NCI-H82 (cell line): ENCODE data around the gene SEMA6B.

Experiments
- DNase-seq: peaks from one replicate; lab custom pipeline; 2025; lab: John Stamatoyannopoulos, UW

Gene SEMA6B

DNA sequence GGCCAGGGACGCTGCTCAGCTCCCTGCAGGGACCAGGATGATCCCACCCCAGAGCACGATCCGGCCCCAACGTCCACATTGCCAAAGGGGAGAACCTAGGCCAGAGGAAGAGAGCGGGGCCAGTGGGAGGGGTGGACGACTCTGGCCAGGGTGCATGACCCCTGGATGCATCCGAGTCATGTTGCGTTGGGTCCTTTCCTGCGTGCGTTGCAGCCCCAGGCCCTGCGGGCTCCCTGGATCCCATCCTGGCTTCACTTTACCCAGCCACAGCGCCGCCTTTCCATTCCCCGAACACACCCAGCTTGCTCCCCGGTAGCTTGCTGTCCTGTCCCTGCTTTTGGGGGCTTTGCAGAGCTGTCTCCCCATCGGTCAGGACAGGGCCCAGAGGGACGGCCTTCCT is 51.7 kb downstream of the SEMA6B start:
- no peak for DNase-seq

GRCh38 chr19:4507150-4507452 is 52.4 kb downstream of the SEMA6B start:
- no peak for DNase-seq

DNA sequence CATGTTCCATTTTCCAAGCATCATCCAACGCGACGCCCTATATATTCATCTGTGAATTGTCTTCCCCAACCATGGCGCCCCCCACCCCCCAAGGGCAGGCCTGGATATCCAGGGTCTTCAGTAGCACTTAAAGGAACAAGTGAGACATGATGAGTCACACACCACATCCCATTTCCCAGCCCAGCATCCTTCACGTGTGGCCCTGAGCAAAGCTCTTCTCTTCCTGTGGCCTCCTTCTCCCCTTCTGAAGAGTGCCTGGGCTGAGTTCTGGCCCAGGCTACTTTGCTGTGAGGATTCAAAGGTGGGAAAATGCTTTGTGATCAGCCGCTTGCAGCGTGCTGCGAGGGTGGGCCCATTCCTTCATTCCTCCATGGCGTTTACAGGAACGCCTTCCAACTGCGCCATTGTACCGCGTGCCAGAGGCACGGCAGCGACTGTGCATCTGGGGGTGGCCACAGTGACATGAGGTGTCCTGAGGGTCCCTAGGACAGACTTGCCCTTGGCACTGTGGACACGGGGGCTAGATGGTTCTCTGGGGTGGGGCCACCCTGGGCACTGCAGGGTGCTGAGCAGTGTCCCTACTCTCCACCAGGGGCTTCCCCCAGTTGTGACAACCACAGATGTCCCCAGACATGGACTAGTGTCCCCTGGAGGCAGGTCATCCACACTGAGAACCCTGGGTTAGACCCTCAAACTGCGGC is 52.9 kb downstream of the SEMA6B start:
- DNase-seq: no peak

- no peak for DNase-seq
Observed at GRCh38 chr19:4505570-4506448, 53.7 kb downstream of the SEMA6B start.

DNA sequence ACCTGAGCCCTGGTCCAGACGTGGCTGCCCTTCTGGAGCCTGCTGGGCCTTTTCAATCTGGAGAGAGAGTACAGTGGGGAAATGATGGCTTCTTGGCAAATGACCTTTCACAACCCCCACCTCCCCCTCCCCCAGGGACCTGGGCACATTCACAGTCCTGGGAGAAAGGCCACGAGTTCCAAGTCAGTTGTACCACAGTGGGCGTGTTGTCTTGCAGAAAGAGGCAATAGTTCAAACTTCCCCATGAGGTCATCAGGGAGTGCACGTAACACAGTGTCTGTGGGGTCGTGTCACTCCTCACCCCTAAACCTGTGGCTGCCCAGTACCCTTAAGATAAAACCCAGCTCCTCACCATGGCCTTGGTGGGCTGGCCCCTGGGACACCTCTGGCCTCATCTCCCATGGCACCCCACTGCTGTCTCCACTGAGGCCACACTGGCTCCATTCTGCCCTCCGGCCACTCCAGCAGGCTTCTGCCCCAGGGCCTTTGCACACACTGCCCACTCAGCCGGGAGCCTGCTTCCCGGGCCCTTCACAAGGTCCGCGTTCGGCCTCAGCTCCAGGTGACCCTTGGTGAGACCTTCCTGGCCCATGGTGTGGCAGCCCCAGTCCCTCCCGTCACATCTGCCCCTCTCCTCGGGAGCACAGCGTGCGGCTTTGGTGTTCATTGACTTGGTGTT is 54.5 kb downstream of the SEMA6B start:
- no peak for DNase-seq

DNA sequence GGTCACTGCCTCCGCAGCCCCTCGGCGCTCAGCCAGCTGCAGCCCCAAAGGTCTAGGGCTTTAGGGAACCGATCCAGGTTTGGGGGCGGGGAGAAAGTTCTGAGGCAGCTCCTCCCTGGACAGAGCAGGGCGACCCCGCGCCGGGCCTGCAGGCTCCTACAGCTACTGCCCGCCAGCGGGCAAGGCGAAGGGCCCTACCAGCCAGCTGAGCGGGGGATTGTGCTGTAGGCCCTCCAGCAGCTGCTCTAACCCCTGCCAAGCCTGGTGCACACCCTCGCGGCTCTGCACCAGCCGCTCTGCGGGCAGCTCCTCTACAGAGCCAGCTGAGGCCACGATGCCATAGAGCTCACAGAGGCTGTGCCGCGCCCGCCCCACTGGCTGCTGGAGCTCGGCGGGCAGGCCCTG is 55.2 kb downstream of the SEMA6B start:
- no peak for DNase-seq

DNA sequence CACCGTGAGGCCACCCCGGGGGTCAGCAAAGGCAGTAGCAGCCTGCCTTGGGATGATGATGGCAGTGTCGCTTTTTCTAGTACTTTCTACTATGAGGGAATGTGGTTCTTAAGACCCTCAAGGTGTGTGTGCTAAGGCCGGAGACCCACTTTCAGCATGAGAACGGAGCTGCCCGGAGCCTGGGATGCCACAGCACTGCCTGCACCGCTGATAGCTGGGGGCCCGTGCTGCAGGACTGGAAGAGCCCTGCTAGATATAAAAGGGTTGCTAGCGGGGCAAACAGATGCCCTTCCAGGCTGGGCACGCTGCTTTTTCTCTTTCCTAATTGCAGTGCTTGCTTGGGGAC is 55.7 kb downstream of the SEMA6B start:
- DNase-seq: no peak

DNA sequence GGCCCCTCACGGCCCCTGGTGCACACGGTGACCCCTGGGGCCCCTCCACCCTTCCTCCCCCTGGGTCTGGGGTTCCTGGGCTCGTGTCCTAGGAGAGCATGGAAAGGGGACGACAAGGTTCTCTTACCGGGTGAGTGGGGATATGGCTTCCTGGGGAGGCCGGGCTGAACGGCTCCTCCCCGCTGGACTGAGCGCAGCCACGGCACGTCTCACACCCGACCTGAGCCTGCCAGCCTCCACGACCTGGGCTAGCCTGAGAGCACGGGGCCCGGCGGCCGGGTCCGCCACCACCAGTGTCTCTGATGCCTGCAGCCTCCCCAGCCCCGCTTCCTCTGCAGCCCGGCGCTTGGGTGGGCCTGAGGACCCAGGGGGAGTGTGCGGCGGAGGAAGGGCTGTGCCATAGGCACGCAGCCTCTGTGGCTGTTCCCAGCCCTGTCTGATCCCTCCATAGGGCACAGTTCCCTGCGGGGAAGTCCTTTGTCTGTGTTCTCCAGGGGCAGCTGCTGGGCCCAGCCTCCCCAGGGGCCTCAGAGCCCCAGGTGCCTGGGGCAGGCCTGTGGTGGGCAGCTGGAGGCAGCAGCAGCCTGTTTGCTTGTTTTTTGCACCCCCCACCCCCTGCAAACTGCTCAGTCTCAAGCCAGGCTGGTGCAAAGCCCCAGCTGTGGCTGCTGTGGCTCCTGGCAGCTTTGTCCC is 56.2 kb downstream of the SEMA6B start:
- no peak for DNase-seq

- no peak for DNase-seq
Observed at GRCh38 chr19:4502282-4503131, 57.0 kb downstream of the SEMA6B start.

GRCh38 chr19:4501691-4502090 is 57.8 kb downstream of the SEMA6B start:
- no peak for DNase-seq

DNA sequence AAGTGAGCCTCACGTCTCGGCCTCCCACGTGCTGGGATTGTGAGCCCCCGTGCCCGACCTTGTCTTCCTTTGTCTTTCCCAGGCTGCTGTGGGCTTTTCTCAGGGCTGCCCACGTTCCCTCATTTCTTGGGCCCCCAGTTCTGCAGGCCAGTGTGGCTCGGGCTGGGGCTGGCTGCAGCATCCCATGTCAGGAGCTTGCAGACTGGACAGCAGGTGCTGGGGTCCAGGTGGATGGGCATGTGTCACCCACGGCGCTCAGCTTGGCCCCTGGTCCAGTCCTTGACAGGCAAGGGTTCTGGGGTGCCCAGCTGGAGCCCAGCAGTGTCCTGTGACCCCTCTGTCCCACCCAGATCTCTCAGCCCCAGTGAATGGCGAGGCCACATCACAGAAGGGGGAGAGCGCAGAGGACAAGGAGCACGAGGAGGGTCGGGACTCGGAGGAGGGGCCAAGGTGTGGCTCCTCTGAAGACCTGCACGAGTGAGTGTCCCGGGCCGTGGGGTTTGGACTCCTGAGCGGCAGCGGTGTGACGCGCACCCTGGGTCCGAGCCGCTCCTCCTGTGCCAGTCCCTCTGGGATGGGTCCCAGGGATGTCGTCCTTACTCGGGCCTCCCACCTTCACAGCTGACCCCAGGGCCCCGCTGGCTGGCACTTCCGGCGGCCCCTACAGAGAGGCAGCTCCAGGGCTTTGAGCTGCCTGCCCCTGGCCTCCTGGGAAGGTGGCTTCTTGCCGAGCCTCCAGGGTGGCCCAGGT is 58.5 kb downstream of the SEMA6B start:
- DNase-seq: no peak

- DNase-seq: no peak
Observed at GRCh38 chr19:4499855-4500254, 59.6 kb downstream of the SEMA6B start.

GRCh38 chr19:4499318-4499717 is 60.2 kb downstream of the SEMA6B start:
- no peak for DNase-seq

GRCh38 chr19:4498694-4499093 is 60.8 kb downstream of the SEMA6B start:
- DNase-seq: no peak

DNA sequence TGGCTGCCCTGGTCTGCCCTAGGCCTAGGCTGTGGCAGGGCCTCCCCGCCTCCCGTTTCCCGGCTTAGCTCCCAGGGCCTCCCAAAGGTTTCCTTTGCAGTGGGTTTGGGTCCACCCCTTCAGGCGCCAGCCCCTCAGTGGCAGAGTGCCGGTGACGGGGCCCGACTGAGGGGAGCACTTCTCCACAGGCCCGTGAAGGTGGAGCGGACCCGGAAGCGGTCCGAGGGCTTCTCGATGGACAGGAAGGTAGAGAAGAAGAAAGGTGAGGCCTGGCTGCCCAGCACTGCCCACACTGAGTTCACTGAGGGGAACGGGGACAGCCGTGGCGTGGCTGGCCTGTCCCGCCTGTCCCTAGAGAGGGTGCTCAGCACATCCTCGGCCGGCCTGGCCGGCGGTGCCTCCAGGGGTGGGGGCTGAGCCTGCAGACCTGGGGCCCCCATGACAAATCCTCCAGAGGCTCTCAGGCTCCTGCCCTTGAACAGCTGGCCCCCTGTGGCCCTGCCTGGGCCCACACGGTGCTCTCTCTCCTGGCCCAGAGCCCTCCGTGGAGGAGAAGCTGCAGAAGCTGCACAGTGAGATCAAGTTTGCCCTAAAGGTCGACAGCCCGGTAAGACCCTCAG is 61.6 kb downstream of the SEMA6B start:
- DNase-seq: no peak

- DNase-seq: no peak
Observed at GRCh38 chr19:4496304-4496703, 63.2 kb downstream of the SEMA6B start.

- DNase-seq: no peak
Observed at GRCh38 chr19:4495471-4495870, 64.0 kb downstream of the SEMA6B start.

DNA sequence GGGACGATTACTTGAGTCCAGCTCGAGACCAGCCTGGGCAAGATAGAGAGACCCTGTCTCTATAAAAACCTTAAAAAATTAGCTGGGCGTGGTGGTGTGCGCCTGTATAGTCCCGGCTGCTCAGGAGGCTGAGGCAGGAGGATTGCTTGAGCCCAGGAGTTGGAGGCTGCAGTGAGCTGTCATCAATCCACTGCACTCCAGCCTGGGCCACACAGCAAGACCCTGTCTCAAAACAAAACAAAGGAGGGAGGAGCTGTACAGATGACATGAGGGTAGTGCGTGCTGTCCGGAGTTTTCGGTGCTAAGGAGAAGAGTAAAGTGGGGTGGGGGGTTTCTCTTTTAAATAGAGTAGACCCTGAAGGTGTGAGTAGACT is 64.8 kb downstream of the SEMA6B start:
- DNase-seq: no peak

DNA sequence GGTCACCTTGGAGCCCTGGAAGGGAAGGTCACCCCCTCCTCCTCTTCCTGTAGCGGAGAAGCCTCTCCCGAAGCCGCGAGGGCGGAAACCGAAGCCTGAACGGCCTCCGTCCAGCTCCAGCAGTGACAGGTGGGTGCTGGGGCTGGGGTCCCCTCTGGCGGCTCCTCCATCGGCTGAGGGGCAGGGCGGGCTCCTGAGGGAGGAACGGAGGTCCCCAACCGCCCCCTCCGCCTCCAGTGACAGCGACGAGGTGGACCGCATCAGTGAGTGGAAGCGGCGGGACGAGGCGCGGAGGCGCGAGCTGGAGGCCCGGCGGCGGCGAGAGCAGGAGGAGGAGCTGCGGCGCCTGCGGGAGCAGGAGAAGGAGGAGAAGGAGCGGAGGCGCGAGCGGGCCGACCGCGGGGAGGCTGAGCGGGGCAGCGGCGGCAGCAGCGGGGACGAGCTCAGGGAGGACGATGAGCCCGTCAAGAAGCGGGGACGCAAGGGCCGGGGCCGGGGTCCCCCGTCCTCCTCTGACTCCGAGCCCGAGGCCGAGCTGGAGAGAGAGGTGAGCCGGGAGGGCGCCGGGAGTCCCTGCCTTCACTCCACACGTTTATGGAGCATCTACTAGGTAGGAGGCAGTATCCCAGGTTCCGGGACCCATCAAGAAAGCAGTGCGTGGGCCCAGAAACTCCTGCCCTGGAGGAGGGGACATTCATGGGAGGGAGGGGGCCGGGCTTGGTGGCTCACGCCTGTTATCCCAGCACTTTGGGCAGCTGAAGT is 65.4 kb downstream of the SEMA6B start:
- DNase-seq: no peak
